Epithelial cell of esophagus (primary cell): ENCODE measurements around the gene POLE4.
A peak's percentile ranks its signal among the peaks of the same experiment; 100 is the strongest.

Source experiments
- DNase-seq: peaks from one replicate; pipeline ENCODE4 v3.0.0; 2010; ENCODE audit warnings: low read depth
- H3K4me3 ChIP-seq: 2 replicates; pipeline ENCODE4 v1.5.1; 2011; ENCODE audit warnings: mild to moderate bottlenecking, low read length, control low read depth
- TF ChIP-seq, protein P1 (sequence below): IDR thresholded peaks from 2 replicates; pipeline ENCODE4 v1.5.1; 2011; ENCODE audit warnings: low read depth, mild to moderate bottlenecking, low read length, control low read depth, inconsistent platforms; ENCODE audit not compliant: insufficient read depth; ENCODE audit errors: missing control alignments

Gene POLE4

GRCh38 chr2:74927621-74928020 is 30.8 kb upstream of the POLE4 start:
- no peak for DNase-seq
- TF ChIP-seq, protein P1, sequence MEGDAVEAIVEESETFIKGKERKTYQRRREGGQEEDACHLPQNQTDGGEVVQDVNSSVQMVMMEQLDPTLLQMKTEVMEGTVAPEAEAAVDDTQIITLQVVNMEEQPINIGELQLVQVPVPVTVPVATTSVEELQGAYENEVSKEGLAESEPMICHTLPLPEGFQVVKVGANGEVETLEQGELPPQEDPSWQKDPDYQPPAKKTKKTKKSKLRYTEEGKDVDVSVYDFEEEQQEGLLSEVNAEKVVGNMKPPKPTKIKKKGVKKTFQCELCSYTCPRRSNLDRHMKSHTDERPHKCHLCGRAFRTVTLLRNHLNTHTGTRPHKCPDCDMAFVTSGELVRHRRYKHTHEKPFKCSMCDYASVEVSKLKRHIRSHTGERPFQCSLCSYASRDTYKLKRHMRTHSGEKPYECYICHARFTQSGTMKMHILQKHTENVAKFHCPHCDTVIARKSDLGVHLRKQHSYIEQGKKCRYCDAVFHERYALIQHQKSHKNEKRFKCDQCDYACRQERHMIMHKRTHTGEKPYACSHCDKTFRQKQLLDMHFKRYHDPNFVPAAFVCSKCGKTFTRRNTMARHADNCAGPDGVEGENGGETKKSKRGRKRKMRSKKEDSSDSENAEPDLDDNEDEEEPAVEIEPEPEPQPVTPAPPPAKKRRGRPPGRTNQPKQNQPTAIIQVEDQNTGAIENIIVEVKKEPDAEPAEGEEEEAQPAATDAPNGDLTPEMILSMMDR, result no peak
- H3K4me3 ChIP-seq, result no peak overlapping the region

- H3K4me3 ChIP-seq, result no peak overlapping the region
- no peak for DNase-seq
- TF ChIP-seq, protein P1, result no peak
Measured at GRCh38 chr2:74930811-74931486, 27.5 kb upstream of the POLE4 start.

GRCh38 chr2:74931940-74932339 is 26.5 kb upstream of the POLE4 start:
- no peak overlapping the region for H3K4me3 ChIP-seq
- DNase-seq, result no peak
- TF ChIP-seq, protein P1, result no peak

DNA sequence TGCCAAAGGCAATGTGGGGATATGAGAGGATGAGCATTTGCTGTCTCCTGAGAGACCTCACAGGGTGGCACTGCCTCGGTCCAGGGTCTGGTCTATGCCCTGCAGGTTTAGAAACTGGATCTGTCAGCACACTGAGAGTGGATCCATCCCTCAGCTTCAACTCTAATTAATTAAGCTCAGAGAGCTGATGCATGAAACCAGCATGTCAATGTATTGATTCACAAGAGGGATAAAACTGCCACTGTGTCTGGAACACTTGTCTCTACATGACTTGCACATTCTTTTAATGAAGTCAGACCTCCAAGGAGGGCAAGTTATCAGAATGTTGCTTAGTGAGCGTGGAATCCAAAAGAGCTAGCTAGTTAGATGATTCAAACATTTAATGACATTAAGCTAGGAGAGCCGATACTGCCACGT is 22.5 kb upstream of the POLE4 start:
- TF ChIP-seq, protein P1, result no peak
- peak; percentile 91 for DNase-seq
- no peak overlapping the region for H3K4me3 ChIP-seq

DNA sequence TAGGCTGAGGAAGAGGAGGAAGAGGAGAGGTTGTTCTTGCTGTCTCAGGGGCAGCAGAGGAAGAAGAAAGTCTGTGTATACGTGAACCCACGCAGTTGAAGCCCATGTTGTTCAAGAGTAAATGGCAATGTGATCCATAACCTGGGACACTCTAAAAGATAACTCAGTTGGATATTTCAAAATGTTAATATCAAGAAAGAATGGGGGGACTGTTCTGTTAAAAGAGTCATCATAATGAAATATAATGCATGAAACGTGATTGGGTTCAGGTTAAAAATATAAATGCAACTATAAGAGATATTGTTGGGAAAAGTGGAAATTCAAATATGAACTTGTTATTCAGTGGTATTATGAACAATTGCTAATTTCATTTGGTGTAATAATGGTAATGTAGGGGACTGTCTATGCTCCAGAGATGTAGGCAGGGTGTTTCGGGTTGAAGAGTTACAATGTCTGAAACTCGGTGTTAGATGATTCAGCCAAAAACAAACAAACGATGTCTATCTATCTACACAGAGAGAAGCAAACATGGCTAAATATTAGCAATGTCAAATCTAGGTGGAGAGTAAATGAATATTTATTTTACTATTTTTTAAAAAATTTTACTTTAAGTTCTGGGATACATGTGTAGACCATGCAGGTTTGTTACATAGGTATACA is 21.1 kb upstream of the POLE4 start:
- DNase-seq, result no peak
- TF ChIP-seq, protein P1, result no peak
- H3K4me3 ChIP-seq, result no peak overlapping the region

DNA sequence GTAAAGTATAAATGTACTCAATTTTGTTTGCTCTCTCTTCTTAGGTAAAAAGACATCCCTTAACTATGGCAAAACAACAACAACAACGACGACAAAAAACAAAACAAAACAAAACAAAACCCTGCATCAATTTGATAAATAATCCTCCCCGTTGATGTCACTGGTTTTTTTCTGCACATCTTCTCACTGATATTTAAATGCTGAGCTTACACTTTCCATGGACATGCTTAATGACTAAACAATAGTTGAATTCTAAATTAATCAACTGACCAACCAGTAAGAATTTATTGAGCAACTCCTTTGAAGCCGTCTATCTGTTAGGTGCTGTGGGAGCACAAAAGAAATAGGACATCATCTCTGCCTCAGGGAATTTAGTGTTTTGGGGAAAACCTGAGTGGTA is 20.2 kb upstream of the POLE4 start:
- no peak overlapping the region for H3K4me3 ChIP-seq
- no peak for DNase-seq
- TF ChIP-seq, protein P1, result no peak
